Measurements from ENCODE around the gene CCDC60.

CCDC60 gene

GRCh38 chr12:119544765-119545625 lies 210.5 kb downstream of the CCDC60 start:
- DNase-seq (ENCODE audit: low read depth), result peak; percentile 77

DNA sequence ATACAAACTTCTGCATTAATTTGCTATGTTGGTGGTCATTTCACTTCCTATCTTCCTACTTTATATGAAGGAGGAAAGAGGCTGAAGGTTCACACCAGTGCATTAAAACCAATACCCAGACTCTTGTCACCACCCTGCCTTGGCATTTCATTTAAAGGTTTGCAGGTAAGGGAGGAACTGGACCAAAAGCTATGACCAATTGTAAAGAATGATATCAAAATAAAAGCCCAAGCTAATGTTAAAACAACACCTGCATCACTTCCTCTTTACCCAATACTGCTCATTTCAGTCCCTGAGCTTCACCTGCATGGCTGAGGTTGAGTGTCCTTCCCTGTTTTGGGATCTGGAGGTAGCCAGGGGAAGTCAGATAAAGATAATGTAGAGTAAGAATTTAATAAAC lies 211.8 kb downstream of the CCDC60 start:
- DNase-seq (ENCODE audit: low read depth), result no peak

DNA sequence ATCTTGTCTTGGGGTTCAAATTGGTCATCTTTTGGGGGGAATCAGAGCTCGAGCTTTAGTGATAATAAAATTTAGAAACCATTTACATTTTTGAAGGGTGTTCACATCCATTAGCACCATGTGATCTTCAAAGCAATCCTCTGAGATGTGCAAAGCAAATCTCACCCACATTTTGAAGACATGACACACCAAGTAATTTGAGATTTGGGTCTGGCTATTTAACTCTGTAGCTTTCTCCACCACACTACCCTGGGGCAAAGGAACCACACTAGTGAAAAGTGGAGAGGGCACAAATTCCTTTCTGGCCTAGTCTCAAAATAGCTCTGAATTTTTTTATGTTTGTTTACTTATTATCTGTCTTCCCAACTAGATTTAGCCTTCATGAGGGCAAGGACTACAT lies 212.5 kb downstream of the CCDC60 start:
- no peak for DNase-seq (ENCODE audit: low read depth)

DNA sequence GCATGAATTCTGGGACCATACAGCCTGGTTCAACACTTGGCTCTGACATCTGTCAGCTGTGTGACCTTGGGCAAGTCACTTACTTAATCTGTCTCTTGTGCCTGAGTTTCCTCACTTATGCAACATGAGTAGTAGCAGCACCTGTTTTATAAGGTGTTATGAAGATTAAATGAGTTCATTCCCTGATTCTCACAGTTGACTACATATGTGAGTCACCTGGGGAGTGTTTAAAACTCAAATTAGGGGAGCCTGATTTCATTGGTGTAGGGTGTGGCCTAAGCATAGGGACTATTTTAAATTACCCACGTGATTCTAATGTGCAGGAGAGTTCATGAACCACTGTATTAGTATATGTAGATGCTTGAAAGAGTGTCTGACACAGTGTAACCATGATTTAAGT lies 222.3 kb downstream of the CCDC60 start:
- no peak for DNase-seq (ENCODE audit: low read depth)

- DNase-seq (ENCODE audit: low read depth), result no peak
These were observed 230.9 kb downstream of the CCDC60 start for GRCh38 chr12:119565404-119565803.

DNA sequence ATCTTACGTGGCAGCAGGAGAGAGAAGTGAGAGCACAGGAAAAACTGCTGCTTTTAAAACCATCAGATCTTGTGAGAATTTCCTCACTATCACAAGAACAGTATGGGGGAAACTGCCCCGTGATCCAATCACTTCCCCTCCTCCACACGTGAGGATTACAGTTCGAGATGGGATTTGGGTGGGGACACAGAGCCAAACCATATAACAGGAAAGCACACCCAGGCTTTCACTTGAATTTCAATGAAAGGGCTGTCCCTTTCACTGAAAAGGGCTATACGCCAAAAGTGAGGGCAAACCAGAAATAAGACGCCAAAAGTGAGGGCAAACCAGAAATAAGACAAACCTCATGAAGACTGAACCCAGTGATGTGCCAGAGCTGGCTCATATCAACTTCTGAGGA lies 236.2 kb downstream of the CCDC60 start:
- no peak for DNase-seq (ENCODE audit: low read depth)

GRCh38 chr12:119573086-119573485 lies 238.6 kb downstream of the CCDC60 start:
- no peak for DNase-seq (ENCODE audit: low read depth)

- DNase-seq (ENCODE audit: low read depth), result no peak
These were observed 239.7 kb downstream of the CCDC60 start for GRCh38 chr12:119574255-119574654.

GRCh38 chr12:119576118-119576810 lies 241.7 kb downstream of the CCDC60 start:
- DNase-seq (ENCODE audit: low read depth), result no peak

DNA sequence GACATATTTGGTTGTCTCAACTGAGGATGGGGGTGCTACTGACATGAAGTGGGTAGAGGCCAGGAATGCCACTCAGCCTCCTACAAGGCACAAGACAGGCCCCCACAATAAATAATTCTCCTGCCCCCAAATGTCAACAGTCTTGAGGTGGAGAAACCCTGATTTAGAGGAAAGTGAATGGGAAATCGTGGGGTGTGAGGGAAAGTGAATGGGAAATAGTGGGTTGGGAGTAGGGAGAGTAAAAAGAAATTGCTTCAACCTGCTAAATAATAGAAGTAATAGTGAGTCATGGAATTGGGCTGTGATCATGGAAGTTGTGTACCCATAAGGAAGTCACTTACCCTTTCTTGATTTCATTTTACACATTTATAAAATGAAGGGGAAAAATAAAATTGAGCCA lies 242.4 kb downstream of the CCDC60 start:
- no peak for DNase-seq (ENCODE audit: low read depth)

DNA sequence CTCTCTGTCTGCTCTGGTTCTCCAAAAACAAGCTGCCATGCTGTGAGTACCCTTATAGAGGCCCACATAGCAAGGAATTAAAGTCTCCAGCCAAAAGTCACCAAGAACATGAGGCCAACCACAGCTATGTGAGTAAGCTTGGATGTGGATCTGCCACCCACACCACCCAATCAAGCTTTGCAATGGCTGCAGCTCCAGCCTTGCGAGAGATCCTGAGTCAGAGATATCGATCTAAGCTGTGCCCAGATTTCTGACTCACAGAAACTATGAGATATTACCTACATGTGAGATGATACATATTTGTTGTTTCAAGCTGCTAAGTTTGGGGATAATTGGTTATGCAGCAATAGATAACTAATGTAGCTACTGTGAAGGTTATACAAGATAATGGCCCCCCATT lies 243.6 kb downstream of the CCDC60 start:
- DNase-seq (ENCODE audit: low read depth), result peak; percentile 45

- DNase-seq (ENCODE audit: low read depth), result peak; percentile 81
These were observed 254.6 kb downstream of the CCDC60 start for GRCh38 chr12:119589097-119589496.

DNA sequence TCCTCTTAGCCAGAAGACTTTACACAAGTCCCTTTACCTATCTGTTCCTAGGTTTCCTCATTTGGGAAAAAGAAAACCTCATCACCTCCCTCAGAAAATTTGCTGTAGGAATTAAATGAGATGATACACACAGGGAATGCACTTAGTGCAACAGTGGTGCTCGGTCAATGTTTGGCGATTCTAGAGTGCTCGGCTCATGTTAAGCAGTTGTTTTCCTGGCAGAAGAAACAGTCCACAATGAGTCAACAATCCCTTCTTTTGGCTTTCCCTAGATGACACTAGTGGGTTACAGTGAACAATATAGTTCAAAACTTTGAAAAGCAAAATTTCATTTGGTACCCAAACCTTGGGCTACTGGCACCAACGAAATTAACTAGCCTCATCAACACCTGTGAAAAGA lies 255.1 kb downstream of the CCDC60 start:
- no peak for DNase-seq (ENCODE audit: low read depth)

Data from iris pigment epithelial cell (primary cell).